Measurements from ENCODE around the gene FAM171A1.
A peak's percentile ranks its signal among the peaks of the same experiment; 100 is the strongest.
"Not testable (repeated sequence)": the region's sequence is repeated elsewhere in the genome, so short reads cannot be mapped to it uniquely, and the experiment has no call there.

The FAM171A1 gene

DNA sequence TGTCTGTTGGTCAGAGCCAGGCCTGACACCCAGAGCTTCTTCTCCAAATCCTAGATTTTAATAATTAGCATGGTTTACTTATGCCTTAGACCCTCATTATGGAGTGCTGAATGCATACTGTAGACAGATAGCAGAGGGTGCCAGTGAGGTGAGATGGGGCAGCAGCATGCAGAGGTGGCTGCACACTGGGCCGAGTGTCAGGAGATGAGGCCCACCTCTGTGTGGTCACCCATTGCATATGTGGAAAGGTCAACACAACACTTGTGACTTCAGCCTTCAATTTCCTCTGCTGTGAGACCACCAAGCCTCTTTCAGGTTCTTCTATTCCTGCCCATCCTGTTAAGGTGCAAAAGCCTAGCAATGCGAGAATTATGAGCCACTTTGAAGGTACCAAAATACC is 162.9 kb downstream of the FAM171A1 start:
- Histone ChIP-seq H4K20me1 (ENCODE audit: insufficient read depth, low read length) (no peaks in the 10 kb centered on the region), H2AFZ (ENCODE audit: low read length) (peak overlapping the region; percentile 65), H3K9me2 (replicated peaks; ENCODE audit: insufficient read depth, low read length) (no peaks in the 10 kb centered on the region), H3K27me3 (replicated peaks; ENCODE audit: insufficient read depth, low read length) (no peaks in the 10 kb centered on the region), H3K9me3 (replicated peaks; ENCODE audit: insufficient read depth, low read length) (no peaks in the 10 kb centered on the region), H3K4me1 (ENCODE audit: low read length) (peaks cover 23% of the 10 kb centered on the region), H3K27ac (ENCODE audit: low read length) (peak overlapping the region; percentile 91), H3K4me2 (ENCODE audit: low read depth, low read length) (peak overlapping the region; percentile 64), H3K4me3 (ENCODE audit: low read length) (peak overlapping the region; percentile 49; the same call in 1 of the 2 replicates), H3K79me2 (ENCODE audit: low read length) (no peaks in the 10 kb centered on the region), H3K9ac (ENCODE audit: low read length) (peak overlapping the region; percentile 55), H3F3A (ENCODE audit: insufficient read depth, low read length) (peaks cover 12% of the 10 kb centered on the region), H3K36me3 (replicated peaks; ENCODE audit: insufficient read depth, low read length) (no peaks in the 10 kb centered on the region)
- TF ChIP-seq EZH2 (optimal IDR thresholded peaks at IDR 0.05; ENCODE audit: low read depth, low read length) (no peak), CTCF (IDR thresholded peaks at IDR 0.05; ENCODE audit: low read length) (no peak), EZH2phosphoT487 (IDR thresholded peaks at IDR 0.05; ENCODE audit: low read length) (no peak)
- DNase-seq: no peak

DNA sequence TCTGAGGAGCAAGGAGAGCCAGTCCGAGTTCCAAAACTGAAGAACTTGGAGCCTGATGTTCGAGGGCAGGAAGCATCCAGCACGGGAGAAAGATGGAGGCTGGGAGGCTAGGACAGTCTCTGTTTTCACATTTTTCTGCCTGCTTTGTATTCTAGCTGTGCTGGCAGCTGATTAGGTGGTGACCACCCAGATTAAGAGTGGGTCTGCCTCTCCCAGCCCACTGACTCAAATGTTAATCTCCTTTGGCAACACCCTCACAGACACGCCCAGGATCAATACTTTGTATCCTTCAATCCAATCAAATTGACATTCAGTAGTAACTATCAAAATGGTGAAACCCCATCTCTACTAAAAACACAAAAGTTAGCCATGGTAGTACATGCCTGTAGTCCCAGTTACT is 163.7 kb downstream of the FAM171A1 start:
- H3K4me2 ChIP-seq (ENCODE audit: low read depth, low read length); H3K9ac ChIP-seq (ENCODE audit: low read length); H3K36me3 ChIP-seq (replicated peaks; ENCODE audit: insufficient read depth, low read length); H3K9me2 ChIP-seq (replicated peaks; ENCODE audit: insufficient read depth, low read length); H3K27me3 ChIP-seq (replicated peaks; ENCODE audit: insufficient read depth, low read length); DNase-seq; H3K79me2 ChIP-seq (ENCODE audit: low read length); H3K4me3 ChIP-seq (ENCODE audit: low read length); H4K20me1 ChIP-seq (ENCODE audit: insufficient read depth, low read length); H3K9me3 ChIP-seq (replicated peaks; ENCODE audit: insufficient read depth, low read length); H2AFZ ChIP-seq (ENCODE audit: low read length): not testable (repeated sequence)
- peak overlapping the region; percentile 91; the same call in 1 of the 2 replicates for H3K27ac ChIP-seq (ENCODE audit: low read length)
- H3F3A ChIP-seq (ENCODE audit: insufficient read depth, low read length): peaks cover 12% of the 10 kb centered on the region
- H3K4me1 ChIP-seq (ENCODE audit: low read length): peaks cover 31% of the 10 kb centered on the region

DNA sequence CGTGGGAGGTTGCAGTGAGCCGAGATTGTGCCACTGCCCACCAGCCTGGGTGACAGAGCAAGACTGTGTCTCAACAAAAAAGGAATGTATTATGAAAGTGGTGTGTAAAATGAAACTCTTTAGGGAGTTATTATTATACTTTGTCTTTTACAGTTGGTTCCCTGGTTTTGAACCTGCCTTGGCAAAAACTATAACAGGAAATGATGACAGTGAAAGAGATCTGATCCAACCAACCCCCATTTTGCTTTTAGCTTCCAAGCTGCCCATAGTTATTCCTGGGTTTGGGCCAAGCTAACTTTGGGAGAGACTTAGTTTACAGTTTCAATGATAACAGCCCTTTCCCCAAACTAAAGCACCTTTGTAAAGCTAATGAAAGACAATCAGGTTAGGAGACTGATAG is 168.4 kb downstream of the FAM171A1 start:
- DNase-seq: peak; percentile 7
- no peaks in the 10 kb centered on the region for H3K36me3 ChIP-seq (replicated peaks; ENCODE audit: insufficient read depth, low read length)
- no peak overlapping the region for H3K9ac ChIP-seq (ENCODE audit: low read length)
- no peaks in the 10 kb centered on the region for H4K20me1 ChIP-seq (ENCODE audit: insufficient read depth, low read length)
- no peaks in the 10 kb centered on the region for H3K9me2 ChIP-seq (replicated peaks; ENCODE audit: insufficient read depth, low read length)
- H3K79me2 ChIP-seq (ENCODE audit: low read length): no peaks in the 10 kb centered on the region
- H3F3A ChIP-seq (ENCODE audit: insufficient read depth, low read length): no peaks in the 10 kb centered on the region
- H3K27ac ChIP-seq (ENCODE audit: low read length): peak overlapping the region; percentile 42; the same call in 1 of the 2 replicates
- H3K4me2 ChIP-seq (ENCODE audit: low read depth, low read length): peak overlapping the region; percentile 23; the same call in 1 of the 2 replicates
- H2AFZ ChIP-seq (ENCODE audit: low read length): no peak overlapping the region
- H3K4me1 ChIP-seq (ENCODE audit: low read length): peaks cover 18% of the 10 kb centered on the region
- no peak overlapping the region for H3K4me3 ChIP-seq (ENCODE audit: low read length)
- no peaks in the 10 kb centered on the region for H3K9me3 ChIP-seq (replicated peaks; ENCODE audit: insufficient read depth, low read length)
- TF ChIP-seq EZH2phosphoT487 (IDR thresholded peaks at IDR 0.05; ENCODE audit: low read length): no peak
- H3K27me3 ChIP-seq (replicated peaks; ENCODE audit: insufficient read depth, low read length): no peaks in the 10 kb centered on the region

GRCh38 chr10:15202301-15202621 is 168.8 kb downstream of the FAM171A1 start:
- not testable (repeated sequence) for DNase-seq; H4K20me1 ChIP-seq (ENCODE audit: insufficient read depth, low read length); H3K9me2 ChIP-seq (replicated peaks; ENCODE audit: insufficient read depth, low read length); H3K4me2 ChIP-seq (ENCODE audit: low read depth, low read length); H3K9me3 ChIP-seq (replicated peaks; ENCODE audit: insufficient read depth, low read length); H3K36me3 ChIP-seq (replicated peaks; ENCODE audit: insufficient read depth, low read length); H3F3A ChIP-seq (ENCODE audit: insufficient read depth, low read length); H2AFZ ChIP-seq (ENCODE audit: low read length); H3K79me2 ChIP-seq (ENCODE audit: low read length); H3K9ac ChIP-seq (ENCODE audit: low read length); H3K27me3 ChIP-seq (replicated peaks; ENCODE audit: insufficient read depth, low read length); H3K4me3 ChIP-seq (ENCODE audit: low read length)
- peak overlapping the region; percentile 42; the same call in 1 of the 2 replicates for H3K27ac ChIP-seq (ENCODE audit: low read length)
- H3K4me1 ChIP-seq (ENCODE audit: low read length): peaks cover 16% of the 10 kb centered on the region

DNA sequence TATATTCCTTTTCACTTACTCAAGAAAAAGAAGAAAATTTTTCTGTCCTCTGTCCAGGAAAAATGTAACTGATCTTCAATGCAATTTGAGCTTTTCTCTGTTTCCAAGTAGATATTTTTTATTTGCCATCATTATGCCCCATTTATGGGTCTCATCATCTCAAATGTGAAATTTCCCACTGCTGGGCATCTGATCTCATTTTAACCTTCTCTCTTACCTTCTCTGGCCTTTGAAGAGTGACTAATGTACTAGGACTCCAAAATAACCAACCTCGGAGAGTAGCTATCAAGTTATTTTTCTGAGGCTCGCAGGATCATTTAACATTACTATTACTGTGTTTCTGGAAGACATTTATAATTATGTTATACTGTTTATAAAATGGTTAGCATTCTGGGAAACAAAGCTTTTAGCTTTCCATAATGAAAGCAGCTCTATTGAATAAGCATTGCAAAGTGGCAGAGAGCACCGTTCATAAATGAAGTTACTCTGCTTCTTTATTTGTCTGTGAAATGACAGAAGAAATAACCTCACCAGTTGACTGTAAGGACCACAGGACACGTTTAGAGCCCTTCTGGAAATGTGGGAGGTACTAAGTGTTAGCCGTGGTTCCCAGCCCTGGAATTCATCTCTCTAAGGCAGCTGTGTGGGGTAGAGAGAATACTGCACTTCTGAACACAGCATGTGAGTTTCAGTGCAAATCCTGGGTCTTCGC is 169.3 kb downstream of the FAM171A1 start:
- Histone ChIP-seq H3K27ac (ENCODE audit: low read length) (peak overlapping the region; percentile 42; the same call in 1 of the 2 replicates), H3K4me2 (ENCODE audit: low read depth, low read length) (no peak overlapping the region), H3F3A (ENCODE audit: insufficient read depth, low read length) (no peaks in the 10 kb centered on the region), H4K20me1 (ENCODE audit: insufficient read depth, low read length) (no peaks in the 10 kb centered on the region), H3K9me3 (replicated peaks; ENCODE audit: insufficient read depth, low read length) (no peaks in the 10 kb centered on the region), H3K9me2 (replicated peaks; ENCODE audit: insufficient read depth, low read length) (no peaks in the 10 kb centered on the region), H3K79me2 (ENCODE audit: low read length) (no peaks in the 10 kb centered on the region), H2AFZ (ENCODE audit: low read length) (no peak overlapping the region), H3K4me3 (ENCODE audit: low read length) (no peak overlapping the region), H3K4me1 (ENCODE audit: low read length) (peaks cover 16% of the 10 kb centered on the region), H3K9ac (ENCODE audit: low read length) (no peak overlapping the region), H3K36me3 (replicated peaks; ENCODE audit: insufficient read depth, low read length) (no peaks in the 10 kb centered on the region), H3K27me3 (replicated peaks; ENCODE audit: insufficient read depth, low read length) (no peaks in the 10 kb centered on the region)
- no peak for DNase-seq
- TF ChIP-seq CTCF (IDR thresholded peaks at IDR 0.05; ENCODE audit: low read length): no peak
